Small intestine (tissue), 7 donors: Measurements from ENCODE around the gene OR2D2. TPM values are rescaled to one million over a fixed set of nuclear protein-coding genes. Genes with fewer than 3 reads are reported as not detected.
A peak's percentile ranks its signal among the peaks of the same experiment; 100 is the strongest.
"Not testable (repeated sequence)": the region's sequence is repeated elsewhere in the genome, so short reads cannot be mapped to it uniquely, and the experiment has no call there.

Experiments used
- DNase-seq, 2 donors: peaks; one replicate each; pipeline versions ENCODE4 v3.0.0 to v3.0.0-alpha.2; 2013
- FAIRE-seq: peaks from 2 replicates; lab custom pipeline; 2012; peaks lifted over from hg19 to GRCh38; lab: Jason Lieb, UNC
- H3K27ac ChIP-seq, 3 donors: one replicate each; pipeline ENCODE4 v1.5.1; 2013; ENCODE audit warnings: low read length in 2 of 3, mild to moderate bottlenecking in 2 of 3, control low read depth in 1 of 3, inconsistent platforms in 1 of 3, low read depth in 1 of 3, moderate library complexity in 1 of 3
- H3K27me3 ChIP-seq, 3 donors: one replicate each; pipeline ENCODE4 v1.6.1; 2013; ENCODE audit warnings: low read length in 3 of 3, inconsistent platforms in 1 of 3; ENCODE audit not compliant: control insufficient read depth in 3 of 3, insufficient read depth in 3 of 3
- H3K36me3 ChIP-seq, 3 donors: one replicate each; pipeline ENCODE4 v1.6.1; 2013; ENCODE audit warnings: low read length in 3 of 3, inconsistent platforms in 1 of 3, low read depth in 1 of 3, mild to moderate bottlenecking in 1 of 3, moderate library complexity in 1 of 3; ENCODE audit not compliant: control insufficient read depth in 3 of 3, insufficient read depth in 2 of 3
- H3K4me1 ChIP-seq, 3 donors: one replicate each; pipeline ENCODE4 v1.6.1; 2013; ENCODE audit warnings: low read length in 2 of 3, inconsistent platforms in 1 of 3, low read depth in 1 of 3, mild to moderate bottlenecking in 1 of 3, moderate library complexity in 1 of 3; ENCODE audit not compliant: control insufficient read depth in 3 of 3, insufficient read depth in 2 of 3
- H3K4me3 ChIP-seq, 3 donors: one replicate each; pipeline ENCODE4 v1.5.1; 2013; ENCODE audit warnings: low read length in 3 of 3, control low read depth in 1 of 3, inconsistent platforms in 1 of 3, low read depth in 1 of 3, mild to moderate bottlenecking in 1 of 3, moderate library complexity in 1 of 3
- H3K9me3 ChIP-seq, 2 donors: one replicate each; pipeline ENCODE4 v1.6.1; 2013; ENCODE audit warnings: low read depth in 1 of 2, low read length in 1 of 2; ENCODE audit not compliant: control insufficient read depth in 2 of 2, insufficient read depth in 1 of 2
- WGBS, 3 donors: extraction: QIAGEN DNeasy Blood & Tissue Kit; methylation state at CpG; one replicate each; pipeline ENCODE4 v1.1.7; 2013; 5-methylcytosine and 5-hydroxymethylcytosine counted together
- polyA plus RNA-seq, 4 donors: library from polyadenylated mRNA; stranded (reverse) in 3 of 4; unstranded in 1 of 4; fragments of 200-250 nt in 3 of 4; fragments of 120-200 nt in 1 of 4; gene quantifications; one replicate each; pipeline versions ENCODE4 v1.2.1 to v1.2.3, GENCODE V29; 2013
- donor health status: healthy with polysubstance abuse.
- donor health status: control.
- donor health status: control.
- donor health status: Bipolar disorder and iron deficiency.
- donor health status: healthy.

OR2D2 gene
- polyA plus RNA-seq, 4 donors = not detected

GRCh38 chr11:6925636-6926207 is 33.4 kb upstream of the OR2D2 start:
- peak overlapping the region in 2 of 3 donors; percentile 58 to 92 for H3K27ac ChIP-seq
- H3K4me3 ChIP-seq = peak overlapping the region; percentile 37 to 84 (median 61)
- FAIRE-seq (no peak), DNase-seq (peak in 1 of 2 donors; percentile 8)
- WGBS, 3 donors = 52 to 64% (median 55%) methylated on average over 2 of the region's 2 CpGs
- no peaks in the 10 kb centered on the region for H3K9me3 ChIP-seq
- H3K36me3 ChIP-seq = no peaks in the 10 kb centered on the region
- H3K27me3 ChIP-seq = no peaks in the 10 kb centered on the region
- peaks cover 0 to 7% (median 0%) of the 10 kb centered on the region in 3 donors for H3K4me1 ChIP-seq

- peak; percentile 55 for FAIRE-seq
- Histone ChIP-seq H3K4me1 (peaks cover 0 to 7% (median 0%) of the 10 kb centered on the region in 3 donors), H3K36me3 (no peaks in the 10 kb centered on the region), H3K4me3 (no peak overlapping the region), H3K27me3 (no peaks in the 10 kb centered on the region), H3K27ac (no peak overlapping the region), H3K9me3 (no peaks in the 10 kb centered on the region)
- DNase-seq = no peak
Measured at GRCh38 chr11:6925007-6925577, 32.8 kb upstream of the OR2D2 start.

GRCh38 chr11:6920702-6921101 is 28.4 kb upstream of the OR2D2 start, which contains the start of gene OR2D3:
OR2D3 (plus strand) TSS chr11:6921002; CDS start chr11:6921002, 0 bp downstream.
- DNase-seq (no peak), FAIRE-seq (no peak)
- H3K9me3 ChIP-seq = no peaks in the 10 kb centered on the region
- H3K4me1 ChIP-seq = no peaks in the 10 kb centered on the region
- H3K27me3 ChIP-seq = no peaks in the 10 kb centered on the region
- no peaks in the 10 kb centered on the region for H3K36me3 ChIP-seq
- 94 to 96% (median 94%) methylated on average over 1 of the region's 1 CpG for WGBS, 3 donors
- H3K27ac ChIP-seq = no peak within 1 kb of the TSS
- H3K4me3 ChIP-seq = no peak within 1 kb of the TSS

GRCh38 chr11:6919698-6920097 is 27.4 kb upstream of the OR2D2 start:
- Histone ChIP-seq H3K9me3 (no peaks in the 10 kb centered on the region), H3K4me1 (no peaks in the 10 kb centered on the region), H3K36me3 (no peaks in the 10 kb centered on the region), H3K27me3 (no peaks in the 10 kb centered on the region), H3K4me3 (no peak overlapping the region), H3K27ac (no peak overlapping the region)
- no peak for FAIRE-seq
- 27 to 55% (median 51%) methylated on average over 2 of the region's 2 CpGs for whole genome bisulfite sequencing, 3 donors
- no peak for DNase-seq

DNA sequence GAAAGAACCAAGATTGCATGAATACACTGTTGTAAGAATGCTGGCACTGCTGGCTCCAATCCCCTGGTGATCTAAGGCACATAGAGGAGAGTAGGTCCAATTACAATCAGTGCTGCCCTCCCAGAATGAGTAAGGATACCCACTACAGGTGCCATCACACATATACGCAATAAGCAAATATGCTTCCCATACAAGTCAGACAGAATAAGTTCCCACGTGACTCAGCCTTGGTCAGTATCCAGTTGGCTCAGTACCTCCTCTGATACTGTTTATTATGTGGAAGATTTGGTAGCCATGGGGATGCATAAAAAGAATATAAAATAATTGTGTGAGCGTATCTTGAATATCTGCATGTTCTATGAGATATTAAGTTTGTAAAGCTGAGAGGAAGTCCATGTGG is 19.6 kb upstream of the OR2D2 start:
- Histone ChIP-seq H3K4me1 (no peaks in the 10 kb centered on the region), H3K4me3 (no peak overlapping the region), H3K27me3 (no peaks in the 10 kb centered on the region), H3K9me3 (no peaks in the 10 kb centered on the region), H3K36me3 (no peaks in the 10 kb centered on the region), H3K27ac (no peak overlapping the region)
- DNase-seq (no peak), FAIRE-seq (no peak)
- WGBS, 3 donors = 31 to 63% (median 38%) methylated on average over 3 of the region's 3 CpGs

GRCh38 chr11:6911378-6911777 is 19.1 kb upstream of the OR2D2 start:
- 82 to 97% (median 83%) methylated on average over 3 of the region's 3 CpGs for WGBS, 3 donors
- no peak overlapping the region for H3K4me3 ChIP-seq

GRCh38 chr11:6904804-6905203 is 12.5 kb upstream of the OR2D2 start:
- DNase-seq, FAIRE-seq, H3K4me1 ChIP-seq: not testable (repeated sequence)

More at GRCh38 chr11:6911378-6911777, 19.1 kb upstream of the OR2D2 start:
- H3K27me3 ChIP-seq = no peaks in the 10 kb centered on the region
- no peaks in the 10 kb centered on the region for H3K36me3 ChIP-seq
- DNase-seq (no peak), FAIRE-seq (no peak)
- H3K27ac ChIP-seq = no peak overlapping the region
- H3K9me3 ChIP-seq = no peaks in the 10 kb centered on the region
- no peaks in the 10 kb centered on the region for H3K4me1 ChIP-seq

DNA sequence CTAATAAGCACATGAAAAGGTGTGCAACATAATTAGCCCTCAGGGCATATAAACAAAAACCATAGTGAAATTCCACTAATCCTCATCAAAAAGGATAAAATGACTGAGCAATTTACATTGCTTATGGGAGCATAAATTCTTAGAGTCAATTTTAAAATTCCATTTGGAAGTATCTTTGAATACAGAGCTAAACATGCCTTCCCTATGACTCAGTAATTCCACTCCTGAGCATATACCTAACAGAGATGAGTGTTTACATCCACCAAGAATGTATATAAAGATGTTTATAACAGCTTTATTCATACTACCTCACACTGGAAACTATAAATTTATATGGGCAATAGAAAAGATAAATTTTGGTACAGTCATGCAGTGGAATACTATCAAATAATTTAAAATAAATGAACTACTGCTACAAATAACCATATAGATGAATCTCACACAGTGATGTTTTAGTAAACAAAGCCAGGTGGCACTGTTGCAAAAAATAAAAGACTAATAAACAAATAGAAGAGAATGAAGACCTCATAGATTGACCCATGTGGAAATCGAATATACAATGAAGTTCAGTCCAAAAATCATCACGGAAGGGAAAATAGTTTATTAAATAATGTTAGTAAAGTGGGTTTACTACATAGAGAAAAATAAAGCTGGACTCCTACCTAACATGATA is 8.2 kb upstream of the OR2D2 start:
- Histone ChIP-seq H3K9me3 (no peaks in the 10 kb centered on the region), H3K4me1 (no peaks in the 10 kb centered on the region), H3K27me3 (no peaks in the 10 kb centered on the region), H3K4me3 (no peak overlapping the region), H3K27ac (no peak overlapping the region), H3K36me3 (no peaks in the 10 kb centered on the region)
- DNase-seq = no peak
- 39 to 54% (median 50%) methylated on average over 2 of the region's 2 CpGs for WGBS, 3 donors
- no peak for FAIRE-seq

More at GRCh38 chr11:6904804-6905203, 12.5 kb upstream of the OR2D2 start:
- H3K27ac ChIP-seq, H3K9me3 ChIP-seq, H3K27me3 ChIP-seq, H3K36me3 ChIP-seq, H3K4me3 ChIP-seq: not testable (repeated sequence)
- 82 to 89% (median 82%) methylated on average over 12 to 13 of the region's 13 CpGs for WGBS, 3 donors
